Measurements from ENCODE around the gene SLC7A10.

- TF ChIP-seq, protein P1, sequence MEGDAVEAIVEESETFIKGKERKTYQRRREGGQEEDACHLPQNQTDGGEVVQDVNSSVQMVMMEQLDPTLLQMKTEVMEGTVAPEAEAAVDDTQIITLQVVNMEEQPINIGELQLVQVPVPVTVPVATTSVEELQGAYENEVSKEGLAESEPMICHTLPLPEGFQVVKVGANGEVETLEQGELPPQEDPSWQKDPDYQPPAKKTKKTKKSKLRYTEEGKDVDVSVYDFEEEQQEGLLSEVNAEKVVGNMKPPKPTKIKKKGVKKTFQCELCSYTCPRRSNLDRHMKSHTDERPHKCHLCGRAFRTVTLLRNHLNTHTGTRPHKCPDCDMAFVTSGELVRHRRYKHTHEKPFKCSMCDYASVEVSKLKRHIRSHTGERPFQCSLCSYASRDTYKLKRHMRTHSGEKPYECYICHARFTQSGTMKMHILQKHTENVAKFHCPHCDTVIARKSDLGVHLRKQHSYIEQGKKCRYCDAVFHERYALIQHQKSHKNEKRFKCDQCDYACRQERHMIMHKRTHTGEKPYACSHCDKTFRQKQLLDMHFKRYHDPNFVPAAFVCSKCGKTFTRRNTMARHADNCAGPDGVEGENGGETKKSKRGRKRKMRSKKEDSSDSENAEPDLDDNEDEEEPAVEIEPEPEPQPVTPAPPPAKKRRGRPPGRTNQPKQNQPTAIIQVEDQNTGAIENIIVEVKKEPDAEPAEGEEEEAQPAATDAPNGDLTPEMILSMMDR (IDR thresholded peaks at IDR 0.05) = no peak
- TF ChIP-seq, protein P2, sequence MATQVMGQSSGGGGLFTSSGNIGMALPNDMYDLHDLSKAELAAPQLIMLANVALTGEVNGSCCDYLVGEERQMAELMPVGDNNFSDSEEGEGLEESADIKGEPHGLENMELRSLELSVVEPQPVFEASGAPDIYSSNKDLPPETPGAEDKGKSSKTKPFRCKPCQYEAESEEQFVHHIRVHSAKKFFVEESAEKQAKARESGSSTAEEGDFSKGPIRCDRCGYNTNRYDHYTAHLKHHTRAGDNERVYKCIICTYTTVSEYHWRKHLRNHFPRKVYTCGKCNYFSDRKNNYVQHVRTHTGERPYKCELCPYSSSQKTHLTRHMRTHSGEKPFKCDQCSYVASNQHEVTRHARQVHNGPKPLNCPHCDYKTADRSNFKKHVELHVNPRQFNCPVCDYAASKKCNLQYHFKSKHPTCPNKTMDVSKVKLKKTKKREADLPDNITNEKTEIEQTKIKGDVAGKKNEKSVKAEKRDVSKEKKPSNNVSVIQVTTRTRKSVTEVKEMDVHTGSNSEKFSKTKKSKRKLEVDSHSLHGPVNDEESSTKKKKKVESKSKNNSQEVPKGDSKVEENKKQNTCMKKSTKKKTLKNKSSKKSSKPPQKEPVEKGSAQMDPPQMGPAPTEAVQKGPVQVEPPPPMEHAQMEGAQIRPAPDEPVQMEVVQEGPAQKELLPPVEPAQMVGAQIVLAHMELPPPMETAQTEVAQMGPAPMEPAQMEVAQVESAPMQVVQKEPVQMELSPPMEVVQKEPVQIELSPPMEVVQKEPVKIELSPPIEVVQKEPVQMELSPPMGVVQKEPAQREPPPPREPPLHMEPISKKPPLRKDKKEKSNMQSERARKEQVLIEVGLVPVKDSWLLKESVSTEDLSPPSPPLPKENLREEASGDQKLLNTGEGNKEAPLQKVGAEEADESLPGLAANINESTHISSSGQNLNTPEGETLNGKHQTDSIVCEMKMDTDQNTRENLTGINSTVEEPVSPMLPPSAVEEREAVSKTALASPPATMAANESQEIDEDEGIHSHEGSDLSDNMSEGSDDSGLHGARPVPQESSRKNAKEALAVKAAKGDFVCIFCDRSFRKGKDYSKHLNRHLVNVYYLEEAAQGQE (IDR thresholded peaks at IDR 0.05; ENCODE audit: insufficient read depth in 1 of 2, low read depth in 2 of 2, low read length in 1 of 2) = no peak
- no peak for TF ChIP-seq POLR2AphosphoS5 (IDR thresholded peaks at IDR 0.05; ENCODE audit: low read depth, low read length)
Measured at GRCh38 chr19:33232656-33233055, 7.0 kb upstream of the SLC7A10 start.

Data from Panc1 (cell line).